Measurements from ENCODE around the gene IL17B.

DNA sequence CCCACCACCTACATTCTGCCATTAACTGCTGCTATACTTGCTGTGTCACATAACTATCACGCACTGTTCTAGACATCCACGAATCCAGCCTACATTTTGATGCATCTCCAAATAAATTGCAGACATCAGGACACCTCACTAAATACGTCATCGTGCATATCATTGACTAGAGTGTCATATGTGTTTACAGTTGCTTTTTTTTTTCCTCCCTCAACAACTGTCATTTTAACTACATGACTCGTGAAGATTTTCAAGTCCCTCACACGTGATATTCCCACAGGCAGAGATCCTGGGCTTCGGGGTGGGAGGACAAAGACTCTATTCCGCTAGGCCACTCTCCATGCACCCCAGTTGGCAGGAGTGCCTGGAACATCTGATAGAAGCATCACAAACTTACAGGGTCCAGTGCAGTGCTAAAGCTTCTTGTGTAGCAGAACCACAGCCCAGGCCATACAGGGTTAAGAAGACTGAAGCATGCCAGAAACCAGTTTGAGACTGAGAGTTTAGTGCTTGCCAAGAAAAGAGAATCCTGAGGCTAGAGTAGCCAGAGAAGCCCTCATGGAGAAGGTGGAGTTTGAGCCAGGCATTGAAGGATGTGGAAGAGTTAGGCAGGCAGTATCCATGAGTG, 20.1 kb downstream of the IL17B start:
- TF ChIP-seq, protein P1, sequence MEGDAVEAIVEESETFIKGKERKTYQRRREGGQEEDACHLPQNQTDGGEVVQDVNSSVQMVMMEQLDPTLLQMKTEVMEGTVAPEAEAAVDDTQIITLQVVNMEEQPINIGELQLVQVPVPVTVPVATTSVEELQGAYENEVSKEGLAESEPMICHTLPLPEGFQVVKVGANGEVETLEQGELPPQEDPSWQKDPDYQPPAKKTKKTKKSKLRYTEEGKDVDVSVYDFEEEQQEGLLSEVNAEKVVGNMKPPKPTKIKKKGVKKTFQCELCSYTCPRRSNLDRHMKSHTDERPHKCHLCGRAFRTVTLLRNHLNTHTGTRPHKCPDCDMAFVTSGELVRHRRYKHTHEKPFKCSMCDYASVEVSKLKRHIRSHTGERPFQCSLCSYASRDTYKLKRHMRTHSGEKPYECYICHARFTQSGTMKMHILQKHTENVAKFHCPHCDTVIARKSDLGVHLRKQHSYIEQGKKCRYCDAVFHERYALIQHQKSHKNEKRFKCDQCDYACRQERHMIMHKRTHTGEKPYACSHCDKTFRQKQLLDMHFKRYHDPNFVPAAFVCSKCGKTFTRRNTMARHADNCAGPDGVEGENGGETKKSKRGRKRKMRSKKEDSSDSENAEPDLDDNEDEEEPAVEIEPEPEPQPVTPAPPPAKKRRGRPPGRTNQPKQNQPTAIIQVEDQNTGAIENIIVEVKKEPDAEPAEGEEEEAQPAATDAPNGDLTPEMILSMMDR (optimal IDR thresholded peaks at IDR 0.05 in 1 of 3, IDR thresholded peaks at IDR 0.05 in 1 of 3, conservative IDR thresholded peaks at IDR 0.05 in 1 of 3; ENCODE audit: extremely low read depth in 1 of 3, insufficient read depth in 2 of 3, low read length in 3 of 3), result no peak
- no peak for TF ChIP-seq EZH2 (IDR thresholded peaks at IDR 0.05; ENCODE audit: low read length)

Measured in keratinocyte (primary cell).